ENCODE data around the gene LUZP2. TPM values are rescaled to one million over a fixed set of nuclear protein-coding genes. Genes with fewer than 3 reads are reported as not detected.

LUZP2 gene
- total and polyA plus RNA-seq, 9 of the 15 experiments (the other 6 are each of a cell fraction or from before 2014, with no cell fraction given): not detected

- ChIA-PET CTCF (ENCODE audit: low intra/inter-chr PET ratio) (no interaction called here), POLR2A (no interaction called here)
- Histone ChIP-seq H3K4me2 (ENCODE audit: insufficient read depth, low read length) (no peak overlapping the region), H4K20me1 (replicated peaks; ENCODE audit: control insufficient read depth, insufficient read depth, low read length) (no peaks in the 10 kb centered on the region), H3K27ac (ENCODE audit: extremely low read depth, low read depth, low read length) (no peak overlapping the region), H3K9me1 (ENCODE audit: control insufficient read depth, insufficient read depth, low read length) (no peaks in the 10 kb centered on the region), H3K27me3 (ENCODE audit: control insufficient read depth in 2 of 2, insufficient read depth in 2 of 2, low read length in 2 of 2) (no peaks in the 10 kb centered on the region), H3K4me1 (replicated peaks in 1 of 2; ENCODE audit: control insufficient read depth in 2 of 2, insufficient read depth in 2 of 2, low read length in 2 of 2) (no peaks in the 10 kb centered on the region), H3K79me2 (ENCODE audit: control insufficient read depth, insufficient read depth, low read length) (no peaks in the 10 kb centered on the region), H3K4me3 (no peak overlapping the region), H3K36me3 (ENCODE audit: control insufficient read depth, insufficient read depth, low read length) (no peaks in the 10 kb centered on the region), H3K9ac (ENCODE audit: insufficient read depth in 1 of 2, low read depth in 2 of 2, low read length in 2 of 2) (no peak overlapping the region), H3K9me3 (replicated peaks; ENCODE audit: control insufficient read depth, insufficient read depth, low read depth, low read length) (0 out of 2 replicates have a peak, but pooled peaks cover 4% of the 10 kb centered on the region), H2AFZ (ENCODE audit: low read depth, low read length) (no peak overlapping the region)
- no peak for TF ChIP-seq ELF1 (tag; IDR thresholded peaks at IDR 0.05)
- no peak for TF ChIP-seq SNAPC5 (CRISPR knock-in tag; IDR thresholded peaks at IDR 0.05)
- TF ChIP-seq CEBPB (tag; IDR thresholded peaks at IDR 0.05): no peak
- no peak for TF ChIP-seq SIX5 (IDR thresholded peaks at IDR 0.05; ENCODE audit: borderline replicate concordance in 1 of 2, insufficient read depth in 1 of 2, low read depth in 1 of 2, low read length in 2 of 2)
- TF ChIP-seq TEAD2 (tag; IDR thresholded peaks at IDR 0.05): no peak
- TF ChIP-seq BRCA1 (IDR thresholded peaks at IDR 0.05): no peak
- TF ChIP-seq BRCA1 (CRISPR knock-in tag; IDR thresholded peaks at IDR 0.05): no peak
- TF ChIP-seq KDM5B (IDR thresholded peaks at IDR 0.05; ENCODE audit: insufficient replicate concordance, low read depth, low read length): no peak
- no peak for TF ChIP-seq ZNF778 (CRISPR knock-in tag; IDR thresholded peaks at IDR 0.05)
- TF ChIP-seq ZNF280B (CRISPR knock-in tag; IDR thresholded peaks at IDR 0.05): no peak
- no peak for TF ChIP-seq POLR2AphosphoS2 (IDR thresholded peaks at IDR 0.05; ENCODE audit: low read length)
- TF ChIP-seq ZNF586 (CRISPR knock-in tag; conservative IDR thresholded peaks at IDR 0.05): no peak
- no peak for TF ChIP-seq RBM39 (optimal IDR thresholded peaks at IDR 0.05; ENCODE audit: low read depth, low read length)
- TF ChIP-seq THAP7 (CRISPR knock-in tag; IDR thresholded peaks at IDR 0.05): no peak
- no peak for TF ChIP-seq HNRNPL (IDR thresholded peaks at IDR 0.05; ENCODE audit: low read depth, low read length)
- no peak for TF ChIP-seq USF1 (CRISPR knock-in tag; IDR thresholded peaks at IDR 0.05)
- no peak for TF ChIP-seq BRD4 (IDR thresholded peaks at IDR 0.05)
- no peak for TF ChIP-seq ZNF280A (IDR thresholded peaks at IDR 0.05; ENCODE audit: low read depth, partially characterized antibody)
- intact Hi-C loops (cut with micrococcal nuclease): no loop called here
- WGBS (ENCODE audit: insufficient coverage, low coverage, missing lambda C conversion rate): 0% methylated on average over 2 of the region's 2 CpGs
- BruUV-seq (replicated peaks): no TSS peak
- DNase-seq (ENCODE audit: extremely low read depth in 1 of 4, low spot score in 3 of 4) (no peak), FAIRE-seq (no peak), ATAC-seq (no peak)
- in situ Hi-C loops (cut with MboI): no loop called here
These were observed 17.4 kb downstream of the LUZP2 start for GRCh38 chr11:24514219-24514594.
